ENCODE results near the gene MDK.
A peak's percentile ranks its signal among the peaks of the same experiment; 100 is the strongest.

MDK gene

DNA sequence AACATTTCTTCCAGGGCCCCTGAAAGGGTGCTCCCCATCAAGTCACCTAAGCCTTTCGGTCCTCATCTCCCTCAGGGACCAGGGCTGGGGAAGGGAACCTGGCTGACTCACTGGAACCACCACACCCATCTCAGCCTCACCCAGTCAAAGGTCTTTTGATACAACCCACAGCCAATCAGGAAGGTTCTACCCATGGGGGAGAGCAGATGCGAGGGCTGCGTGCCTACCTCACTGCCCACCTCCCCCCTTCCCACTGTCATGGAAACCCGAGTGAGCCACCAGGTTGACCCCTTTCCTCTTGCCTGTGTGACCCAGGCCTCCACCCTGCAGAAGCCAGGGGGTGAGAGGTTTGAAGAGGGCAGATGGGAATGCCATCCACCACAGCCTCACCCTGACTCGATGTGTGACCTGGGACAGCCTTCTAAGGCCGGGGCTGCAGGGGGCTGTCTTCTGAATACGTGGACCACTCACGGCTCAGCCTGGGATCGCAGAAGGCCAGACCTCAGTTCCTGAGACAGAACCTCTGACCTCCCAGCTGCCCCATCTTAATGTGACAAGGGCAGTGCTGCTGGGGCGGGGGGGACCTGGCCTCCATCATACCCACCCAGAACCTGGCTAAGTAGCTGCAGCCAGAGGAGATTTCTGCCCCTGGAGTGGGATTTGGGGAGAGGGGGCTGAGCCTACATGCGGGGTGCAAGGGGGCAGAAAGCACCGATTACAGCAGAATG, 2.7 kb downstream of the MDK start:
- no peak for DNase-seq

DNA sequence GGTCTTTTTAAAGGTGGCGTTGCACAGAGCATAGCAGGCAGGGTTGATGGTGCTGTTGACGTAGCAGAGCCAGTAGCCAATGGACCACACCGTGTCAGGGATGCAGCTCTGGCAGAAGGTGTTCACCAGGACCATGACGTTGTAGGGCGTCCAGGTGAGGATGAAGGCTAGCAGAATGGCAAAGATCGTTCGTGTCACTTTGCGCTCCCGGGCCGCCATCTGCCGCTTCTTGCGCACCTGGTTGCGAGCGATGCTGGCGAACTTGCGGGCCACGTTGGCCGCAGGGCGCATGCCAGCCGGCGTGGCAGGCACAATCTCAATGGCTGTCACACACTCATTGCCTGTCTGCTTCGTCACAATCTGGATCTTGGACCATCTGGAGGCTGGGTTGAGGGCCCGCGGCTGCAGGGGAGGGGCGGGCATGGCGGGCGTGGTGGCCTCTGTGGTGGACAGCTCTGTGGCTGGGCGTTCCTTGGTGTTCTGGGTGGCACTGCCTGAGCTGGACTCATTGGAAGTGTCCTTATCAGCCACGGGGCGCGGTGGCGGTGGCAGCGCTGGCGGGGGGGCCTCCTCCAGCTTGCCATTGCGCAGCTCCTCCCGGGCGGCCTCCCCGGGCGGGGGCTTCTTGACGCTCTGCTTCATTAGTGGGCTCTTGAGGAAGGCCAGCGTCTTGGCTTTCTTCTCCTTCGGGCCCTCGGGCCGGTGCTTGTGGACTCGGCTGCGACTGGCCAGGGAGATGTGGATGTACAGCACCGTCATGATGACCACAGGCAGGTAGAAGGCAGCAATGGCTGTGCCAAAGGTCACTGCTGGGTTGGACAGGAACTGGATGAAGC, 3.9 kb downstream of the MDK start:
- no peak for DNase-seq

DNA sequence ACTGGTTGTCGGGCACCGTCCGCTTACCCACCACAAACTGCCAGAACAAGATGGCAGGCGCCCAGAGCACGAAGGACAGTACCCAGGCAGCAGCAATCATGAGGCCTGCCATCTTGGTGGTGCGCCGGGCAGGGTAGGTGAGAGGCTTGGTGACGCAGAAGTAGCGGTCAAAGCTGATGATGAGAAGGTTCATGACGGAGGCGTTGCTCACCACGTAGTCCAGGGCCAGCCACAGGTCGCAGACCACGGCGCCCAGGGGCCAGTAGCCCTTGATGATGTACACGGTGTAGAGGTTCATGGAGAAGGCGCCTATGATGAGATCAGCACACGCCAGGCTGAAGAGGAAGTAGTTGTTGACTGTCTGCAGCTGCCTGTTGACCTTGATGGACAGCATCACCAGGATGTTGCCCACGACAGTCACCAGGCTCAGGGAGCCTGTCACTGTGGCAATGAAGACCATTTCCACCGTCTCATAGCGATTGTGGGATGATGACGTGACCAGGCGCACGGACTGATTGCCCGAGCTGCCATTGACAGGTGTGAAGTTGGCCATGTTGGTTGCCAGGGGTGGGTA, 4.6 kb downstream of the MDK start:
- no peak for DNase-seq

DNA sequence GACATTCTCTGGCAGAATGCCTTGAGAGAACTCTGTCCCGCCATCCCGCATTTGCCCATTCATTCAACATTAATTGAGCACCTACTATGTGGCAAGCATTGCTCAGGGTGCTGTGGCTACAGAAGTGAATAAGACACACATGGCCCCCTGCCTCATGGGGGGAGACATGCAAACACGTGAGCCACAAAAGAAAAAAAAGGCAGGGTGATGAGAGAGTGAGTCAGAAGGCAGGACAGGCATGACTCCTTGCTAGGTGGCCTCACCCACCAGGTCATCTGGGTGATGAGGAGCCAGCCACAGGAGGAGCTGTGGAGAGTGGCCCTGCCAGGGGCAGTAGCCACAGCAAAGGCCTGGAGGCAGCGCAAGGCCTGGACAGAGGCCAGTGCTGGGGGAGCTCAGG, 5.2 kb downstream of the MDK start:
- DNase-seq = no peak

DNA sequence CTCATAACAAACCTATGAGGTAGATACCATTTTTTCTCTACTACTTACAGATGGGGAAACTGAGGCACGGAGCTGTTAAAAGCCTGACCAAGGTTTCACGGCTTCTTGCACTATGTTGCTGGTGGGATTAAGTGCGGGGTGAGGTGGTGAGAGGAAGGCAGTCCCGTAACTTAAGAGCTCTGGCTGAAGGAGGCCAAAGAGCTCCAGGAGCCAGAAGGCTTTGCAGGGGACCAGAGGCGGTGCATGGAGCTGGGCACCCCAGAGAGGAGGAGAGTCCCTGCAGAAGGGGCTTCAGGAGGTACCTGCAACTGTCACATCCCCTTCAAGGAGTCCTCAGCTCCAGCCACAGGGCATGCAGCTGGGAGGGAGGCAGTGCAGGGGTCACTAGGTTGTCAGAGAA, 6.0 kb downstream of the MDK start:
- no peak for DNase-seq

DNA sequence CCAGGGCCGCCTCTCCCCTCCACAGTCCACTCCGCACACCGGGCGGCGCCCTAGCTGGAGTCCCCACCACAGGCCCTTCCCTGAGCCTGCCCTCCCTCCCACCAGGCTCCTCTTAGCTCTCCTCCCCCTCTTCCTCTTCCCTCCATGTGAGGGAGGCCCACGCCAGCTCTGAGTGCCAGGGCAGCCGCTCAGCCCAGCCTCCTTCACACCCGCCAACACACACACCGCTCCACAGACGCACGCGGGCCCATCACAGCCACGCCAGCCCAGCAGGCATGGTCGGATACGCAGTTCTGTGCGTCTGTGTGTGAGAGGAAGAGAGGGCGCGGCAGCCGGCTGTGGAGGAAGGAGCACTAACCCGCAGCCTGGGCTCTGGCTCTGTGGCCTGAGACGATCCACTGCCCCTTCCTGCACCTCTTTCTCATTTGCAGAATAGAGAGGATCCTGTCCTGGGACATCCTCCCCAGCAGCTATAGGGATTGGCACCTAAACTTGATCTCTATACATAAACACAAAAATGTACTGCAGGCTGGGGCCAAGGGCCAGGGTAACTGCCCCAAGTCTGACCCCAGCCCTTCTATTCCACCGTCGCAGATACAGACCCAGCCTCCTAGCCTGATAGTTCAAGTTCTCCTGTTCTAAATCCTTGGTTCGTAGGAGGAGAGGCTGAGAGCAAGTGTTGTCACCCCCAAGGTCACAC, 6.6 kb downstream of the MDK start:
- no peak for DNase-seq

DNA sequence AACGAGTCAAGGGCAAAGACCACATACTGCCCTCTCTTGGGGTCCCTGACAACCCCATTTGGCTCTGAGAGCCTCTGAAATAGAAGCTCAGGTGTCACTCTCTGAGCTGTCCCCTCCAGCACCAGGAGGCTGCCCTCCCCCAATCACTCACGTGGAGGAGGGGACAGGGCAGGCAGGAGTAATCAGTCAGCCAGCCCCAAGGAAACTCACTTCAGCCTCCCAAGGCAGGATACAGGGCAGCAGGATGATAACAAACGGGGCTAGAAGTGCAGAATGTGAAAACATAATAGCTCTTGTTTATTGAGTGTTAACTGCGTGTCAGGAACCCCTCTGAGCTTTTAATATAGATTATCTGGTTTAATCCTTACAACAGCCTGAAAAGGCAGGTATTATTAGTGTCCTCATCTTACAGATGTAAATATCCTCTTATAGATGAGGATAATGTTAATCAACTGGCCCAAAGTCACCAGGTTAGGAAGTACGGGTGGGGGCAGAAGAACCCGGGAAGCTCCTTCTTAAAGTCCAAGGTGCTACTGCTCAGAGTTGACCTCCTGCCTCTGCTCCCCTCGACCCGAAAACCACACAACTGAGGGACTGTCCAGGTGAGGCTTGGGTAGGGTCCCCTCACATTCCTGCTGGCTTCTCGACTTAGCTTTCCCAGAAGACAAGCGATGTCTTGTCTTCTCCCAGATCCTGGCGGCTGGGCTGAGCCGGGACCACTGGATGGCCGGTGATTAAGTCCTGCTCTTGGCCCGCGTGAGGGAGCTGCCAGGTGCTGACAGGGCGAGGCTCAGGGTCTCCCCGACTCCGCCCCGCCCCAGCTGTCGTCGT, 7.4 kb downstream of the MDK start:
- no peak for DNase-seq

DNA sequence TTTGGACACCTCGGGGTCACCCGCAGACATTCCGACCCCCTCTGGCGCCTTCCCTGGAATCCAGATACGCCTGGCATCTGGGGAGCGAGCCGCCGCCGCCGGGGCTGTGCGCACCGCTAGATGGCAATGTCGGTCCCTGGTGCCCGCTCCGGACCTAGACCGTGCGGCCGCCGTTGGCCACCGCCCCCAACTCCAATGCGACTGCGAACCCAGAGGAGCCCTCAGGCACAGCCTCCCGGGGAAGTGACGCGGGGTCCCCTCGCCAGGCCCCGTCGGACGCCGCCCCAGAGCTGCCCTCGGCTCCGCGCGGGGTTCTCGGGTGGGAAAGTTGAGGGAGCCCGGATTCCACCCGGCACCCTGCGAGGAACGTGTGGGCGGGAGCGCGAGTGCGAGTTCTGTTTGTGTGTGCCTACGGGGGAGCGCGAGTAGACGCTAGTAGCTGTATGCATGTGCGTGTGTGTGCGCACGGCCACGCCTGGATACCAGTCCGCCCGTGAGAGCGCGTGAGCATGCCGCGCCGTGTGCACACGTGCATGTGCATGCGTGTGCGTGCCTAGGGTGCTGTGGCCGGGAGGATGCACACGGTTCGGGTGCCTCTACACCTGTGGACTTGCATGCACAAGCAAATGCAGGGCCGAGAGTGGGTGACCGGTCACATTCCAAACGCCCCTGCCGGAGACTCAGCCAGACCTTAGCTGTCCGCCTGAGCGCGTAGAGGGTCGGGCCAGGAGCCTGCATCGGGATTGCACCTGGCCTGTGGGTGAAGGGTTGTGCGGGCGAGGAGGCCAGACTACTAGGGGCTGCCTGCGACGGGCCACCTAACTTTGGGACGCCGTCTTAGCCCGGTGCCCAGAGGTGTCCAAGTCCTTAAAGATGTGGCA, 8.2 kb downstream of the MDK start:
- peak; percentile 42 for DNase-seq

DNA sequence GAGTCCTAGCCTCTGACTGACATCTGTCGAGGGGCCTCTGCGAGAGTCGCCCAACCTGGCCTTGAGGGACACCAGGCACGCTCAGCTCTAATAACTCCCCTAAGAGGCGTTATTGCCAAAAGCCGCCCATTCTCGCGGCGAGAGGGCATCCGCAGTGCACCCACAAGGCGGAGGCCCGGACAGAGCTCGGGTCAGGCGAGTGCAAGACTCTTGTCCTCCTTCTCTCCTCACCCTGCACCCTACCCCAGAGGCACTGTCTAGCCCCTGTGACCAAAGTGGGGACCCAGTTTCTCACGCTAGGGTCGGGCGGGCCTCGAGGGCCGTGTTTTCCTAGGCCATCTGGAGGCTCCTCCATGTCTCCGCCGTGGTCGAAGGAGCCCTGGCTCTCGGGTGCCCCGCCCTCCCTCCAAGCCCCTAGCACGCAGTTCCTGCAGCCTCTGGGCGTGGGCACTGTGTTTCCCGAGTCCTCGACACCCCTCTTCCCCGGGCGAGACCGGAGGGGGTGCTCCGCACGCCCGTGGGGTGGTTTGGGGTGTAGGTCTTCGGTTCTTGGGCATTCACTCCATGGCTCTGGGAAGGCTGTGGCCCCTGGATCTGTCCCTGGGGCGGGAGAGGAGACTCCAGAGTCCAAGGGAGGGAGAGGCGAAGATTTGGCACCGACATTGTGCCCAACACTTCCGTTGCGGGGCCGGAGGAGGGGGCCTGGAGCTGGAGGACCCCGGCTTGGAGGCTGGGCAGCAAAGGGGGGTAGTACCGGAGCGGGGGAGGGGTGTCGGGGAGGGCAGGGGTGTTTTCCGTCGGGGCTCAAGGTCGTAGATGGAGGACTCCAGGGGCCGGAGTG, 9.1 kb downstream of the MDK start:
- no peak for DNase-seq

DNA sequence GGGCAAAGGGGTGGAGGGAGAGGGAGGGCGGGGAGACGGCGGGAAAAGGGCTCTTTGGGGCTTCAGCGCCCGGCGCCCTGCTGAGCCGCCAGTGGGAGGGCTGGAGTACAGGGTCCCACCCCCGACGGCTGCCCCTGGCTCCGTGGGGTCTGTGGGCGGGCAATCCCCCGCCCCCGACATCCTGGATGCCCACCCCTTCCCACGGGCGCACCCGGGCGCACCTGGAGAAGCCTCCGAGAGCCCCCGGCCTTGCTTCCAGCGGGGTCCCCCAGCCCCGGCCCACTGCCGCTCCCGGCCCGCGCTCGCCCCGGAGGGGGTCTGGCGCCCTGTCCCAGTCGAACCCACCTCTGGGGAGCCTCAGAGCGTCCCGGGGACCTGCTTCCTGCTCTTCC, 9.7 kb downstream of the MDK start:
- DNase-seq = no peak

DNA sequence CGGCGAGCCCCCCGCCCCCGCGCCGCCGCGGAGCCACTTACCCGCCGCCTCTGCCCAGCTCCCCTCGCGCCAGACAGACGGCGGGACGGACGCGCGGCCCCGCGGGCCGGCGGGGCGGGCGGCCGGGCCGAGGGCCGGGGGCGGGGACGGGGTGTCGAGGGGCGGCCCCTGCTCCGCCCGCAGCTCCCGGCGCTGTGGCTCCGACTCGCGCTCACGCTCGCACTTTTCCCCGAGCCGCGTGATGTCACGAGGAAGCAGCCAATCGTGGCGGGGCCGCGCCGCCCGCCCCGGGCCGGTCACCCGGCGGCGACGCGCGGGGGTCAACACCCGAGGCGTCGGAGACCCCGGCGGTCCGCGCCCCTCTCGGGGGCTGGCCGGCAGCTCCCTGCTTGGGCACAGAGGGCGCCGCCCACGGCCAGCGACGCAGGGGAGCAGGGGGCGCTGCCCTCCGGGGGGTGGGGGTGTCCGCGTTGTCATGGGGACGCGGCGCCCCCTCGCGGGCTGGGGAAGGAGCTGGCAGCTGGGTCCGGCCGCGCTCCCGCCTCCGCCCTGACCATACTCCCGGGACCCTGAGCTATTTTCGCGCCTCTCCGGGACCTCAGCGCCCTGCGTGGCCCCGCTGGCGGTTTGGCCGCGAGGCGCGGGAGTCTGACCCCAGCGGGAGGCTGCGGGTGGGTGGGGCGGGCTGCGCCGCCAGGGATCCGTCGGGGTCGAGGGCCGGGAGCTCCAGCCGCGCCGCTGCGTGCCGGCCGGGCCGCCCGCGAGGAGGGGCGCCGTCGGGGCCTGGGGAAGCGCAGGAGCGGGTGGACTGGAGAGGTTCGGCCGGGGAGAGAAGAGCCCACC, 10.3 kb downstream of the MDK start, which contains the start of gene CHRM4:
Gene CHRM4 (minus strand): TSS at position 199 of the 843 bp plus-strand sequence. CDS start 5,219 bp downstream, outside the sequence.
- no peak for DNase-seq

DNA sequence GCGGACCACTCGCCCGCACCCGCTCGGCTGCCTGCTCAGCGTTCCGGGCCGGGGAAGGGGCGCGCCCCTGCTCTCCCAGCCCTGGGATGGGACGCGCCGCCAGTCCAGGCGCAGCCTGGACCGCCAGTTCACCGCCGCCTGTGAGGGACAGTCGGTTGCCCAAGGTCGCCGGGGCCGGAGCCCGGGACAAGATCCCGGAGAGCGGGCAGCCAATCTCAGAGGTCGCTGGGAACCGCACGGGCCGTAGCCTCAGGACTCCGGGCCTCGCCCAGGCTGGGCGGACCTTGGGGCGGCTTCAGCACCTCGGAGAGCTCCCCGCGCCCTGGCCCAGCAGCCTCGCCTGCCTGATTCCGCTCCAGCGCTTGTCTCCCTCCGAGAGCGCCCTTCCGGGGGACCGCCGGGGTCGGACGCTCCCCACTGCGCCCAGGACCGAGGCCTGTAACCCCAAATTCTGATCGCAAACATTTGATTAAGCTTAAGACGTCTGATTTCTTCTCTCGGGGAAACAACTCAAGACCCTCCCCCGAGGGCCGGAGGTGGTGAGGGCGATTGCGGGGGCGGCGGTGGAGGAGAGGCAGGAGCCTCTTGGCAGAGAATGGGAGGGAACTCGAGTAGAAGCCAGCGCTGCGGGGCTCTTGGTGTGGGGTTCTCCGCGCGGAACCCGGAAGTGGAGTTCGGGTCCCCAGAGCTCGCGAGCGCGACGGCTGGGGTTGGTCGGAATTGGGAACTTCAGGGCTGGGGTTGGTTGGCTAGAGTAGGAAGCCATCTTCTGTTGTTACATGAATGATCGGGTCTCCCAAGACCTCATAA, 11.2 kb downstream of the MDK start:
- peak; percentile 81 for DNase-seq

DNA sequence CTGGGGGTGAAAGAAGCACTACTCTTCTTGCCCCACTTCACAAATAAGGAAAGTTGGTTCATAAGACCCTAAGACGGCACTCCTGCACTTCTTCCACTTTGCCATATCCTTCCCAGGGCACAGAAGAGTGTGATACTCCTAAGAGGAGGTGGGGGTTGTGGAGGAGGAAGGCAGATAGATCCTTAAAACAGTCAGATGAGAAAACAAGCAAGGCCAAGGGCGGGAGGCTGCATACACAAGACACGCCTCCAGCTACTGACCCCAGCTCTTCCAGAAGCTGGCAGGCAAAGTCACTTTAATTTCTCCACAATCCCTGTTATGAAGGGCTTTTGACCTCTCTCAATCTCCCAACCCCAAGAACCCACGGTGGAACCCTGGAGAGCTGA, 11.8 kb downstream of the MDK start:
- DNase-seq = no peak

DNA sequence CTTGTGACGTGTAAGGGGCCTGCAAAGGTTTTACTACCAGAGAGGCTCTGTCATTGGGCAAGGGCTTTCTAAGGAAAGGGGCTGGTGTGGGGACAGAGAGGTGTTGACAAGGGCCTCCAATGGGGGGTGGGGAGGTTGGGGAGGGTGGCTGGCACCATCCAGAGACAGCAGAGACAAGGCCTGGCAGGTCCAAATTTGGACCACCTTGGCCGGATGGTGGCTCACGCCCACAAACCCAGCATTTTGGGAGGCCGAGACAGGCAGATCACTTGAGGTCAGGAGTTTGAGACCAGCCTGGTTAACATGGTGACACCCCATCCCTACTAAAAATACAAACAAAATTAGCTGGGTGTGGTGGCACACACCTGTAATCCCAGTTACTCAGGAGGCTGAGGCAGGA, 12.3 kb downstream of the MDK start:
- DNase-seq = no peak

DNA sequence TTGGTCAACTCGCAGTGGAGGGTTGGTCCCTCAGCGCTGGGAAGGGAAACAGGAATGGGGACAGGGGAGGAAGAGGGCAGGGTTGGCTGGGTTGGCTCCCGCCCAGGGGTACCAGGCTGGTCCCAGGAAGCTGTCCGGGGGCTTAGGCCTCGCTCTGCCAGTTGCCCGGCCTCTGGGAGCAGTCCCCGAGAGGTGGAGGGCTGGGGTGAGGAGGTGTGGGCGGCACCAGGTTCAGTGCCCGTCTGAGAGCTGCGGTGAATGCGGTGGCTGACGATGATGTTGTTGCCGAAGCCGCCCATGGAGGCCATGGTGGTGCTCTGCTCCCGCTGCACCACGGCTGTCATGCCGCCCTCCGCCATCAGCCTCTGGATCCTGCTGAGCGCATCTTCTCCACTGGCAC, 16.1 kb downstream of the MDK start:
- DNase-seq = no peak

DNA sequence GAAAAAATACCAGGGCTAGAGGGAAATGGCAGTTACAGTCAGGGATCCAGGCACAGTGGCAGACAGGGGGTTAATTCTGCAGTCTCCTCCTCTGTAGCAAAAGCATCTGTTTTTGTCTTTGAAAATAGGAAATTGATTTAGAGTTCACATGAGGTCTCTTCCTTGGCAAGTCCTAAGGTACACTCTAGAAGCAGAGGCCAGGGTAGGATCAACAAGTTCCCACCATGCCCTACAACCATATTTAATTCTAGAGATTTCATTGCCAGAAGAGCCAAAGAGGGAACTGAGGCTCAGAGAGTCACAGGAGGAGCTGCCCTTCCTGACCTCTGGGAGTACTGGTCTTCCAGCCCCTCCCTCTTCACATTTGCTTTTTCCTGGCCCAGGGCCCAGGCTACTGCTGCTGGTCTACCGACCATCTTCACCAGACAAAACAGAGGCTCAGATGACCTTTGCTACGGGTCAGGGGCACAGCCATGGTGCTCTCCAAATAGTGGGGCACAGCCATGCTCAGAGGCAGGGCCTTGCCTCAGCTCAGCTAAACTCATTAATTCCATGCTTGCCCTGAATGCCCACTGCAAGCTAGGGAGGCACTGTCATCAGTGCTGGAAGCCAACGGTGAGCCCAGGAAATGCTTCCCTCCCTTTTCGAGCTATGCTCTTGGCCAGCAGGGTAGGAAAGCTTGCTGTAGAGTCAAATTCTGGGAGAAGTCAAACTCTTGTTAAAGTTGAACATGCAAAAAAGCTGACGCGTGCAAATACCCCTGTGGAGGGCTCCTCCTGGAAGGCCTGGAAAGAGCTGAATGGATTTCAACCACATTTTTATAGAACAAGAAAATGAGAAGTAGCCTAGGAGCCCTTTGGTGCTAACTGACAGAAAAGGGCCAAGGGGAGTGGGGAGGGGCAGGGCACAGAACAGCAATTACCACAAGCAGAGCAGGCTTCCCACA, 21.8 kb downstream of the MDK start:
- no peak for DNase-seq

DNA sequence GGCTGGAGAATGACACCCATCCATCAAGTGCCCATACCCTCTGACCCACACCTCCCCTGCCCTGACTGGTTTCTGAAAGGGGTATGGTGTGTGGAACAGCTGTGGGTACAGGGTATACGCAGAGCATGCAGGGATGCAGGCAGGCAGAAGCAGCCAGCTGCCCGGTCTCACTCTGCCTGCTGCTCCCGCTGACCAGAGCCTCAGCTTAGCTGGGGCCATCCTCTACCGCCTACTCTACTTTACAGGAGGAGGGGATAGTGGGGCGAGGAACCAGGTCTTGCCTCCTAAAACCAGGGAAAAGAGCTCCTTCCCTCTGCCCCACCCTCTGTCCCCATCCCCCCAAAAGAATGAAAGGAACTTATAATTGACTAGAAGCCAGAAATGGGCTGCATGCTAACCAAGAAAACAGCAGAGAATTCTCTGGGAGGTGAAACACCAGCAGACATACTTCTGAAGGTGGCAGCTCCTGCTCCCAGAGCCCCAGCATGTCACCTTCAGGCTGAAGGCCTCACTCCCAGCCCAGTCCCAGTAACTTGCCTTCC, 23.1 kb downstream of the MDK start:
- no peak for DNase-seq
